ENCODE data around the gene GGPS1. TPM values are rescaled to one million over a fixed set of nuclear protein-coding genes. Genes with fewer than 3 reads are reported as not detected.

The GGPS1 gene
- polyA plus RNA-seq, 3 donors = 7.9 to 53.0 (median 45.8) TPM

DNA sequence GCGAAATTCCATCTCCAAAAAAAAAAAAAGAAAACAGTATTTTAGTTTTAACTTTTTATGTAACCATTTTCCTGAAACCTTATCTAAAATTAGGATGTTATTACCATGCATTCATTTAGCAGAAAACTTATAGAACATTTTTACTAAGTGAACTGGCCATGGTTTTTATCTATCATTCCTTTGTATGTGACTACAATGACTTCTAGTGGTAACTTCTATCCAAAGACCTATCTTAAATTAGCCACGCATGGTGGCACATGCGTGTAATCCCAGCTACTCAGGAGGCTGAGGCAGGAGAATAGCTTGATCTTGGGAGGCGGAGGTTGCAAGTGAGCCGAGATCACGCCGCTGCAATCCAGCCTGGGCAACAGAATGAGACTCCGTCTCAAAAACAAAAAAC is 11.4 kb downstream of the GGPS1 start:
- Histone ChIP-seq H4K20me1 (ENCODE audit: insufficient read depth, low read length) (peaks cover 16% of the 10 kb centered on the region), H3K9ac (ENCODE audit: insufficient read depth, low read length, poor library complexity, severe bottlenecking) (no peak overlapping the region), H3K4me2 (replicated peaks; ENCODE audit: extremely low read depth, low read length, poor library complexity, severe bottlenecking) (no peak overlapping the region), H2AFZ (ENCODE audit: insufficient read depth, low read depth, low read length, poor library complexity, severe bottlenecking) (no peak overlapping the region), H3K27ac (ENCODE audit: low read depth in 1 of 2, low read length in 2 of 2) (no peak overlapping the region), H3K4me3 (replicated peaks in 1 of 3; ENCODE audit: low read depth in 2 of 3, low read length in 3 of 3) (no peak overlapping the region), H3K4me1 (ENCODE audit: control insufficient read depth in 1 of 2, insufficient read depth in 2 of 2, low read length in 2 of 2) (peaks cover 0 to 7% of the 10 kb centered on the region in 2 donors), H3K9me3 (replicated peaks in 1 of 2; ENCODE audit: control insufficient read depth in 1 of 2, insufficient read depth in 1 of 2, low read length in 2 of 2) (no peaks in the 10 kb centered on the region), H3K79me2 (ENCODE audit: insufficient read depth, low read length) (peaks cover 16% of the 10 kb centered on the region), H3K36me3 (replicated peaks in 1 of 2; ENCODE audit: control insufficient read depth in 1 of 2, insufficient read depth in 2 of 2, low read length in 2 of 2) (peaks cover 38 to 84% of the 10 kb centered on the region in 2 donors), H3K27me3 (ENCODE audit: control insufficient read depth in 2 of 2, insufficient read depth in 2 of 2, low read length in 2 of 2) (no peaks in the 10 kb centered on the region)
- no peak for DNase-seq
- intact Hi-C loops (cut with micrococcal nuclease) = no loop called here
- Mint-ChIP-seq H3K27me3 (ENCODE audit: low read depth in 3 of 3) (no peaks in the 10 kb centered on the region), H3K4me1 (peaks cover 8% of the 10 kb centered on the region), H3K27ac (no peak overlapping the region), H3K9me3 (no peaks in the 10 kb centered on the region), H3K4me3 (no peak overlapping the region), H3K36me3 (peaks cover 50 to 58% of the 10 kb centered on the region in 2 donors)
- TF ChIP-seq, protein P1, sequence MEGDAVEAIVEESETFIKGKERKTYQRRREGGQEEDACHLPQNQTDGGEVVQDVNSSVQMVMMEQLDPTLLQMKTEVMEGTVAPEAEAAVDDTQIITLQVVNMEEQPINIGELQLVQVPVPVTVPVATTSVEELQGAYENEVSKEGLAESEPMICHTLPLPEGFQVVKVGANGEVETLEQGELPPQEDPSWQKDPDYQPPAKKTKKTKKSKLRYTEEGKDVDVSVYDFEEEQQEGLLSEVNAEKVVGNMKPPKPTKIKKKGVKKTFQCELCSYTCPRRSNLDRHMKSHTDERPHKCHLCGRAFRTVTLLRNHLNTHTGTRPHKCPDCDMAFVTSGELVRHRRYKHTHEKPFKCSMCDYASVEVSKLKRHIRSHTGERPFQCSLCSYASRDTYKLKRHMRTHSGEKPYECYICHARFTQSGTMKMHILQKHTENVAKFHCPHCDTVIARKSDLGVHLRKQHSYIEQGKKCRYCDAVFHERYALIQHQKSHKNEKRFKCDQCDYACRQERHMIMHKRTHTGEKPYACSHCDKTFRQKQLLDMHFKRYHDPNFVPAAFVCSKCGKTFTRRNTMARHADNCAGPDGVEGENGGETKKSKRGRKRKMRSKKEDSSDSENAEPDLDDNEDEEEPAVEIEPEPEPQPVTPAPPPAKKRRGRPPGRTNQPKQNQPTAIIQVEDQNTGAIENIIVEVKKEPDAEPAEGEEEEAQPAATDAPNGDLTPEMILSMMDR (IDR thresholded peaks at IDR 0.05) = no peak
- 100% methylated on average over 3 of the region's 8 CpGs for WGBS (ENCODE audit: insufficient coverage)

DNA sequence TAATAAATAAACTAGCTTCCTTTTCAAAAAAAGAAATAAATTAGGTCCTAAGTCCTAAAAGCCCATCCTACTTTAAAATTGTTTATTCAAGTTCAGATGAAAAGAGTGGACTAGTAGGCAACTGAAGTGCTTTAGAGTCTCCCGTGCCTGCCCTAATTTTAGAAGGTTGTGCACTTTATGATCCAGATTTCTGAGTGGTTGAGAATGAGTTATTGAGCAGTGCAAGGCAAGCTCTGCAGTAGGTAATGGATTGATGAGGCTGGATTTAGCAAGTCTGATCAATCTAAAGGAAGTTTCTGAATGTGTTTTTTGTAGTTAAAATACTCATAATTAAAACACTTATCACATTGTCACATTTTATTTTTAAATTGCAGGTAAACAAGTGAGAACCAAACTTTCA is 13.0 kb downstream of the GGPS1 start:
- Histone ChIP-seq H3K9me3 (replicated peaks in 1 of 2; ENCODE audit: control insufficient read depth in 1 of 2, insufficient read depth in 1 of 2, low read length in 2 of 2) (no peaks in the 10 kb centered on the region), H3K27me3 (ENCODE audit: control insufficient read depth in 2 of 2, insufficient read depth in 2 of 2, low read length in 2 of 2) (no peaks in the 10 kb centered on the region), H3K4me1 (ENCODE audit: control insufficient read depth in 1 of 2, insufficient read depth in 2 of 2, low read length in 2 of 2) (peaks cover 0 to 5% of the 10 kb centered on the region in 2 donors), H3K9ac (ENCODE audit: insufficient read depth, low read length, poor library complexity, severe bottlenecking) (no peak overlapping the region), H3K79me2 (ENCODE audit: insufficient read depth, low read length) (peaks cover 6% of the 10 kb centered on the region), H3K27ac (ENCODE audit: low read depth in 1 of 2, low read length in 2 of 2) (no peak overlapping the region), H3K36me3 (replicated peaks in 1 of 2; ENCODE audit: control insufficient read depth in 1 of 2, insufficient read depth in 2 of 2, low read length in 2 of 2) (peaks cover 42 to 77% of the 10 kb centered on the region in 2 donors), H3K4me2 (replicated peaks; ENCODE audit: extremely low read depth, low read length, poor library complexity, severe bottlenecking) (no peak overlapping the region), H3K4me3 (replicated peaks in 1 of 3; ENCODE audit: low read depth in 2 of 3, low read length in 3 of 3) (no peak overlapping the region), H2AFZ (ENCODE audit: insufficient read depth, low read depth, low read length, poor library complexity, severe bottlenecking) (no peak overlapping the region), H4K20me1 (ENCODE audit: insufficient read depth, low read length) (peaks cover 12% of the 10 kb centered on the region)
- H3K9me3 Mint-ChIP-seq = no peaks in the 10 kb centered on the region
- WGBS (ENCODE audit: insufficient coverage) = no CpG with 5 or more reads among the region's 1 CpG
- no peak overlapping the region for H3K27ac Mint-ChIP-seq
- peaks cover 53 to 63% of the 10 kb centered on the region in 2 donors for H3K36me3 Mint-ChIP-seq
- no peak for DNase-seq
- H3K4me3 Mint-ChIP-seq = no peak overlapping the region
- H3K27me3 Mint-ChIP-seq (ENCODE audit: low read depth in 3 of 3) = no peaks in the 10 kb centered on the region
- peaks cover 6% of the 10 kb centered on the region for H3K4me1 Mint-ChIP-seq
- intact Hi-C loops (cut with micrococcal nuclease) = no loop called here
- TF ChIP-seq, protein P1 (IDR thresholded peaks at IDR 0.05) = no peak
